Ovary (tissue), 3 donors: ENCODE results near the gene CRACDL.

Experiments
- POLR2A ChIP-seq: fragments of 450-650 bp; IDR thresholded peaks from one replicate; pipeline ENCODE4 v1.6.1; 2017; ENCODE audit warnings: antibody characterized with exemption, mild to moderate bottlenecking, moderate library complexity
- TF ChIP-seq, protein P1 (sequence below), 3 donors: fragments of 450-650 bp in 2 of 3; fragments of 200-600 bp in 1 of 3; IDR thresholded peaks; one replicate each; pipeline versions ENCODE4 v1.5.1 to v1.8.0; 2016 to 2022; ENCODE audit warnings: antibody characterized with exemption in 3 of 3, mild to moderate bottlenecking in 1 of 3
- donor health status: DM: no; HTN: no; CAD: no.

DNA sequence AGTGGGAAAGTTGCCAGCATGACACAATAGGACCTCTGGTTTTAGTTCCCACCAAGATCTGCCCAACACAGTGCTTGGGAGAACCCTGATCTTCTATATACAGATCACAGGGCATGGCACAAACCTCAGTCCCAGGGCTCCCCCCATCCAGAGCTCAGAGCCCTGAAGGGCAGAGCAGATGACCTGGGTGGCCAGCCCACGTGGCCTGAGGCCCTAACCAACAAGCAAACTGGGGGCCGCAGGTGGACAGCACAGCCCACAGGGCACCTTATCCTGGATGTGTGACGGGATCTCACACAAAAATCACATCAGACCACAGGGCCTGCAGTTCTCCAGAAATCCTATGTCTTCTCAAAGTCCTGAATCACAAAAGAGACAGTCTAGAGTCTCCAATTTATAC, 34.7 kb downstream of the CRACDL start:
- TF ChIP-seq, protein P1, sequence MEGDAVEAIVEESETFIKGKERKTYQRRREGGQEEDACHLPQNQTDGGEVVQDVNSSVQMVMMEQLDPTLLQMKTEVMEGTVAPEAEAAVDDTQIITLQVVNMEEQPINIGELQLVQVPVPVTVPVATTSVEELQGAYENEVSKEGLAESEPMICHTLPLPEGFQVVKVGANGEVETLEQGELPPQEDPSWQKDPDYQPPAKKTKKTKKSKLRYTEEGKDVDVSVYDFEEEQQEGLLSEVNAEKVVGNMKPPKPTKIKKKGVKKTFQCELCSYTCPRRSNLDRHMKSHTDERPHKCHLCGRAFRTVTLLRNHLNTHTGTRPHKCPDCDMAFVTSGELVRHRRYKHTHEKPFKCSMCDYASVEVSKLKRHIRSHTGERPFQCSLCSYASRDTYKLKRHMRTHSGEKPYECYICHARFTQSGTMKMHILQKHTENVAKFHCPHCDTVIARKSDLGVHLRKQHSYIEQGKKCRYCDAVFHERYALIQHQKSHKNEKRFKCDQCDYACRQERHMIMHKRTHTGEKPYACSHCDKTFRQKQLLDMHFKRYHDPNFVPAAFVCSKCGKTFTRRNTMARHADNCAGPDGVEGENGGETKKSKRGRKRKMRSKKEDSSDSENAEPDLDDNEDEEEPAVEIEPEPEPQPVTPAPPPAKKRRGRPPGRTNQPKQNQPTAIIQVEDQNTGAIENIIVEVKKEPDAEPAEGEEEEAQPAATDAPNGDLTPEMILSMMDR (IDR thresholded peaks at IDR 0.05), result no peak
- TF ChIP-seq POLR2A, result no peak
